HCT116 (cell line): ENCODE results near the gene BLNK. TPM values are rescaled to one million over a fixed set of nuclear protein-coding genes. Genes with fewer than 3 reads are reported as not detected.

Experiments
- ATAC-seq: fragments of 200-7000 bp; cut with Tn5 transposase; 2 replicates; pipeline ENCODE4 v1.9.1; 2020; ENCODE audit warnings: mild to moderate bottlenecking, moderate library complexity
- BruUV-seq: library from RNA; stranded (reverse); fragments of 400-500 nt; replicated peaks from 2 replicates; lab custom pipeline; 2021; lab: Mats Ljungman, UMichigan
- CTCF ChIA-PET: fragments of 300-600 bp; sonication (Branson Sonifier 250); formaldehyde crosslinking; loops from one replicate; lab custom pipeline; 2021; ENCODE audit warnings: antibody characterized with exemption; lab: Charles Lee
- POLR2A ChIA-PET: fragments of 300-600, 350-600 bp; sonication (Branson Sonifier 250); formaldehyde crosslinking; loops from one replicate; lab custom pipeline; 2021; ENCODE audit warnings: antibody characterized with exemption; lab: Charles Lee
- RAD21 ChIA-PET, 2 experiments: fragments of 300-600 bp; sonication (Branson Sonifier 250); formaldehyde crosslinking; loops; one replicate each; lab custom pipeline; 2023; ENCODE audit warnings: low total read pairs in 2 of 2; ENCODE audit not compliant: uncharacterized antibody in 2 of 2, unreplicated experiment in 2 of 2, low non-redundant PET in 1 of 2; lab: Charles Lee
- DNase-seq: peaks from one replicate; pipeline ENCODE4 v3.0.0-alpha.2; 2010; ENCODE audit warnings: low read depth, low spot score
- H2AFZ ChIP-seq: fragments of 200-600 bp; shearing (Covaris generic), sonication (generic); 2 replicates; pipeline ENCODE4 v1.6.1; 2017; ENCODE audit warnings: low read depth, mixed run types, mixed read lengths, antibody characterized with exemption, low read length; ENCODE audit not compliant: poor library complexity, severe bottlenecking
- H3K27ac ChIP-seq: 2 replicates; pipeline ENCODE4 v1.5.1; 2012; ENCODE audit warnings: low read depth, low read length
- H3K27me3 ChIP-seq: fragments of 200-600 bp; sonication (generic); 2 replicates; pipeline ENCODE4 v1.6.1; 2016; ENCODE audit warnings: mixed run types, low read length, mixed read lengths; ENCODE audit not compliant: insufficient read depth
- H3K36me3 ChIP-seq, 2 experiments: fragments of 200-500 bp in 1 of 2; fragments of 200-600 bp in 1 of 2; sonication (Bioruptor generic) in 1 of 2; sonication (generic) in 1 of 2; 2 replicates each; pipeline versions ENCODE4 v1.5.1 to v1.6.1; 2014 to 2016; ENCODE audit warnings: low read length in 2 of 2, inconsistent platforms in 1 of 2, mixed read lengths in 1 of 2, mixed run types in 1 of 2; ENCODE audit not compliant: insufficient read depth in 2 of 2, control insufficient read depth in 1 of 2
- H3K4me1 ChIP-seq, 2 experiments: fragments of 200-600 bp in 1 of 2; sonication (generic) in 1 of 2; 2 replicates each; pipeline versions ENCODE4 v1.5.1 to v1.6.1; 2012 to 2017; ENCODE audit warnings: low read length in 2 of 2, inconsistent platforms in 1 of 2, mild to moderate bottlenecking in 1 of 2, mixed read lengths in 1 of 2, mixed run types in 1 of 2, moderate library complexity in 1 of 2; ENCODE audit not compliant: insufficient read depth in 2 of 2, control insufficient read depth in 1 of 2
- H3K4me2 ChIP-seq: fragments of 200-600 bp; sonication (generic); 2 replicates; pipeline ENCODE4 v1.6.1; 2017; ENCODE audit warnings: mixed run types, low read length, mixed read lengths
- H3K4me3 ChIP-seq, 2 experiments: fragments of 200-600 bp in 1 of 2; sonication (generic) in 1 of 2; replicated peaks in 1 of 2; 2 replicates each; pipeline ENCODE4 v1.5.1; 2011 to 2016; ENCODE audit warnings: low read length in 2 of 2, control low read depth in 1 of 2, low read depth in 1 of 2, mild to moderate bottlenecking in 1 of 2, mixed read lengths in 1 of 2, mixed run types in 1 of 2
- H3K79me2 ChIP-seq: fragments of 200-600 bp; sonication (generic); 2 replicates; pipeline ENCODE4 v1.6.1; 2017; ENCODE audit warnings: mild to moderate bottlenecking, mixed run types, low read length, moderate library complexity, mixed read lengths; ENCODE audit not compliant: insufficient read depth
- H3K9ac ChIP-seq: fragments of 200-600 bp; sonication (generic); 2 replicates; pipeline ENCODE4 v1.6.1; 2016; ENCODE audit warnings: low read length, mixed read lengths
- H3K9me2 ChIP-seq: fragments of 200-600 bp; sonication (generic), shearing (Covaris generic); 2 replicates; pipeline ENCODE4 v1.6.1; 2017; ENCODE audit warnings: mixed run types, mild to moderate bottlenecking, moderate library complexity; ENCODE audit not compliant: insufficient read depth
- H3K9me3 ChIP-seq, 2 experiments: fragments of 200-500 bp in 1 of 2; fragments of 200-600 bp in 1 of 2; sonication (Bioruptor generic) in 1 of 2; sonication (generic) in 1 of 2; 2 replicates each; pipeline ENCODE4 v1.6.1; 2014 to 2017; ENCODE audit warnings: low read length in 2 of 2, mixed read lengths in 2 of 2, inconsistent platforms in 1 of 2, low read depth in 1 of 2, mild to moderate bottlenecking in 1 of 2, mixed run types in 1 of 2, moderate library complexity in 1 of 2; ENCODE audit not compliant: control insufficient read depth in 1 of 2, insufficient read depth in 1 of 2
- H4K20me1 ChIP-seq: fragments of 200-600 bp; sonication (generic), shearing (Covaris generic); 2 replicates; pipeline ENCODE4 v1.6.1; 2017; ENCODE audit warnings: mixed run types, mild to moderate bottlenecking, moderate library complexity; ENCODE audit not compliant: insufficient read depth
- CTCF ChIP-seq, 3 experiments: fragments of 200-600 bp in 1 of 3; sonication (generic) in 1 of 3; IDR thresholded peaks in 2 of 3; conservative IDR thresholded peaks in 1 of 3; 2 replicates each; pipeline ENCODE4 v1.5.1; 2012 to 2017; ENCODE audit warnings: low read depth in 2 of 3, low read length in 2 of 3, antibody characterized with exemption in 1 of 3, borderline replicate concordance in 1 of 3, control low read depth in 1 of 3, mild to moderate bottlenecking in 1 of 3, mixed read lengths in 1 of 3, mixed run types in 1 of 3, moderate library complexity in 1 of 3; ENCODE audit not compliant: insufficient read depth in 1 of 3
- EGR1 ChIP-seq: IDR thresholded peaks from 2 replicates; pipeline ENCODE4 v1.6.1; 2012; ENCODE audit warnings: low read depth
- ELF1 ChIP-seq: IDR thresholded peaks from 2 replicates; pipeline ENCODE4 v1.6.1; 2012; ENCODE audit warnings: low read depth, borderline replicate concordance
- MAX ChIP-seq: IDR thresholded peaks from 2 replicates; pipeline ENCODE4 v1.6.1; 2012
- SP1 ChIP-seq: IDR thresholded peaks from 2 replicates; pipeline ENCODE4 v1.6.1; 2012; ENCODE audit warnings: low read depth
- SRF ChIP-seq: IDR thresholded peaks from 2 replicates; pipeline ENCODE4 v1.6.1; 2012; ENCODE audit warnings: low read depth
- YY1 ChIP-seq: IDR thresholded peaks from 2 replicates; pipeline ENCODE4 v1.6.1; 2011; ENCODE audit warnings: low read length, low read depth, moderate library complexity, mild to moderate bottlenecking; ENCODE audit not compliant: insufficient replicate concordance; ENCODE audit errors: extremely low read depth
- ZBTB33 ChIP-seq: IDR thresholded peaks from 2 replicates; pipeline ENCODE4 v1.6.1; 2011; ENCODE audit warnings: mild to moderate bottlenecking, low read length, moderate library complexity; ENCODE audit not compliant: insufficient replicate concordance; ENCODE audit errors: extremely low read depth
- ZNF274 ChIP-seq: fragments of 200-500 bp; sonication (Bioruptor generic); IDR thresholded peaks from 2 replicates; pipeline ENCODE4 v1.6.1; 2014; ENCODE audit warnings: mild to moderate bottlenecking, low read depth, low read length, inconsistent platforms
- intact Hi-C: fragments of 100-400 bp; cut with micrococcal nuclease; formaldehyde crosslinking; loops from 2 replicates; pipeline ENCODE4 v1.10.0; 2022
- total RNA-seq: library from RNA; stranded (reverse); gene quantifications from one replicate; pipeline ENCODE4 v1.2.1, GENCODE V29; 2021; ENCODE audit not compliant: unreplicated experiment

Gene BLNK
- total RNA-seq, 1 experiment from 2014 or later: 0.59 TPM

- H3K4me3 ChIP-seq: no peak overlapping the region
- H2AFZ ChIP-seq: no peak overlapping the region
- no peaks in the 10 kb centered on the region for H4K20me1 ChIP-seq
- H3K79me2 ChIP-seq: no peaks in the 10 kb centered on the region
- no peak for ATAC-seq
- H3K9me3 ChIP-seq: no peaks in the 10 kb centered on the region
- ChIA-PET CTCF (interaction anchor here (2.0 kb wide), 1 partner anchor 17 kb away, joined by 7 read pairs; no protein-coding TSS in a partner anchor), RAD21 (no interaction called here), POLR2A (no interaction called here)
- TF ChIP-seq MAX: no peak
- TF ChIP-seq YY1: no peak
- TF ChIP-seq SRF: no peak
- TF ChIP-seq ZNF274: no peak
- no peak for TF ChIP-seq SP1
- intact Hi-C loops: no loop called here
- no peak overlapping the region for H3K4me2 ChIP-seq
- no peaks in the 10 kb centered on the region for H3K36me3 ChIP-seq
- no peak overlapping the region for H3K9ac ChIP-seq
- no peaks in the 10 kb centered on the region for H3K9me2 ChIP-seq
- BruUV-seq: no TSS peak
- no peaks in the 10 kb centered on the region for H3K27me3 ChIP-seq
- H3K27ac ChIP-seq: no peak overlapping the region
- DNase-seq: no peak
- H3K4me1 ChIP-seq: no peaks in the 10 kb centered on the region
Observed at GRCh38 chr10:96212911-96213310, 58.5 kb downstream of the BLNK start.

- H3K9me3 ChIP-seq: no peaks in the 10 kb centered on the region
- BruUV-seq: no TSS peak
- intact Hi-C loops: no loop called here
- no peak overlapping the region for H3K4me2 ChIP-seq
- no peaks in the 10 kb centered on the region for H3K36me3 ChIP-seq
- CTCF ChIA-PET: no interaction called here
- H3K79me2 ChIP-seq: no peaks in the 10 kb centered on the region
- RAD21 ChIA-PET: no interaction called here
- no peaks in the 10 kb centered on the region for H3K4me1 ChIP-seq
- TF ChIP-seq ZBTB33 (no peak), EGR1 (no peak), CTCF (IDR thresholded peaks at IDR 0.05 in 2 of 3, conservative IDR thresholded peaks at IDR 0.05 in 1 of 3; ENCODE audit: borderline replicate concordance in 1 of 3, insufficient read depth in 1 of 3, low read depth in 2 of 3, low read length in 2 of 3) (no peak), ELF1 (no peak)
- H3K4me3 ChIP-seq: no peak overlapping the region
- no peak overlapping the region for H3K27ac ChIP-seq
- no peak for DNase-seq
- H3K27me3 ChIP-seq: no peaks in the 10 kb centered on the region
- H2AFZ ChIP-seq: no peak overlapping the region
- no peaks in the 10 kb centered on the region for H3K9me2 ChIP-seq
- POLR2A ChIA-PET: no interaction called here
- no peak for ATAC-seq
- H4K20me1 ChIP-seq: no peaks in the 10 kb centered on the region
- no peak overlapping the region for H3K9ac ChIP-seq
Observed at GRCh38 chr10:96211764-96212163, 59.6 kb downstream of the BLNK start.
